GM12878 (cell line): ENCODE measurements around the gene GGNBP2. TPM values are rescaled to one million over a fixed set of nuclear protein-coding genes. Genes with fewer than 3 reads are reported as not detected.

Experiments used
- BRCA1 ChIP-seq: IDR thresholded peaks from 2 replicates; pipeline ENCODE4 v1.6.1; 2011; ENCODE audit warnings: low read depth, low read length, improper control_type of control experiment
- CBFB ChIP-seq: IDR thresholded peaks from 2 replicates; pipeline ENCODE4 v1.6.1; 2016; ENCODE audit warnings: antibody characterized with exemption, low read depth
- CBX5 ChIP-seq: sonication (generic); IDR thresholded peaks from 2 replicates; pipeline ENCODE4 v1.6.1; 2016; ENCODE audit warnings: low read depth, moderate library complexity, mild to moderate bottlenecking, inconsistent platforms
- EED ChIP-seq: sonication (generic); IDR thresholded peaks from 2 replicates; pipeline ENCODE4 v1.6.1; 2016; ENCODE audit warnings: antibody characterized with exemption, low read depth
- EGR1 ChIP-seq, 2 experiments: IDR thresholded peaks; 1 replicate in 1 of 2; 2 replicates in 1 of 2; pipeline ENCODE4 v1.6.1; 2011 to 2012; ENCODE audit warnings: low read depth in 2 of 2, low read length in 2 of 2, borderline replicate concordance in 1 of 2, mild to moderate bottlenecking in 1 of 2, moderate library complexity in 1 of 2
- EP300 ChIP-seq, 2 experiments: fragments of 150-350 bp in 1 of 2; IDR thresholded peaks; 2 replicates each; pipeline ENCODE4 v1.6.1; 2011 to 2012; ENCODE audit warnings: low read depth in 2 of 2, low read length in 2 of 2, borderline replicate concordance in 1 of 2, improper control_type of control experiment in 1 of 2, inconsistent platforms in 1 of 2; ENCODE audit not compliant: control insufficient read depth in 1 of 2
- GATAD2B ChIP-seq: fragments of 450-650 bp; conservative IDR thresholded peaks from 2 replicates; pipeline ENCODE4 v1.6.1; 2017; ENCODE audit warnings: low read depth, mild to moderate bottlenecking, moderate library complexity
- IRF4 ChIP-seq: IDR thresholded peaks from 2 replicates; pipeline ENCODE4 v1.6.1; 2011; ENCODE audit warnings: low read depth, low read length
- MTA3 ChIP-seq: IDR thresholded peaks from 2 replicates; pipeline ENCODE4 v1.6.1; 2012; ENCODE audit warnings: low read length, inconsistent platforms, borderline replicate concordance
- MYB ChIP-seq: fragments of 150-350 bp; IDR thresholded peaks from 2 replicates; pipeline ENCODE4 v1.6.1; 2014; ENCODE audit warnings: mild to moderate bottlenecking, low read depth, low read length, borderline replicate concordance
- RBBP5 ChIP-seq: fragments of 200-600 bp; sonication (generic); conservative IDR thresholded peaks from 2 replicates; pipeline ENCODE4 v1.6.1; 2016
- RCOR1 ChIP-seq: conservative IDR thresholded peaks from 2 replicates; pipeline ENCODE4 v1.6.1; 2012; ENCODE audit warnings: low read depth, low read length, improper control_type of control experiment
- TCF3 ChIP-seq: IDR thresholded peaks from 2 replicates; pipeline ENCODE4 v1.6.1; 2012; ENCODE audit warnings: low read depth, mild to moderate bottlenecking, low read length, borderline replicate concordance; ENCODE audit not compliant: insufficient read depth
- ZNF217 ChIP-seq: fragments of 450-650 bp; IDR thresholded peaks from 2 replicates; pipeline ENCODE4 v1.6.1; 2017; ENCODE audit warnings: antibody characterized with exemption, mild to moderate bottlenecking
- ZNF384 ChIP-seq: IDR thresholded peaks from 2 replicates; pipeline ENCODE4 v1.6.1; 2012; ENCODE audit warnings: low read depth, mild to moderate bottlenecking, low read length, improper control_type of control experiment, borderline replicate concordance
- polyA plus RNA-seq, 11 experiments: library from polyadenylated mRNA; depleted of rRNA in 4 of 11; unstranded in 6 of 11; stranded (reverse) in 5 of 11; fragments of >200 nt; fragmentation: Nextera tagmentation in 4 of 11; fragmentation: Illumina TruSeq in 1 of 11; extraction: Ambion mirVana in 4 of 11; extraction: Trizol in 1 of 11; gene quantifications; 1 replicate in 1 of 11; 2 replicates in 10 of 11; pipeline versions ENCODE4 v1.2.1 to v1.2.3, GENCODE V29; 2011 to 2016; ENCODE audit warnings: inconsistent platforms in 2 of 11, missing spikeins in 2 of 11, low read depth in 1 of 11
- total RNA-seq, 4 experiments: library from RNA; depleted of rRNA in 3 of 4; stranded (reverse); fragments of >200 nt in 3 of 4; fragmentation: Illumina TruSeq in 1 of 4; extraction: Trizol in 1 of 4; gene quantifications; 2 replicates each; pipeline versions ENCODE4 v1.2.1 to v1.2.3, GENCODE V29; 2013 to 2021
- TF ChIP-seq, protein P1 (sequence below): fragments of 450-650 bp; IDR thresholded peaks from 2 replicates; pipeline ENCODE4 v1.6.1; 2018; ENCODE audit warnings: borderline replicate concordance, mild to moderate bottlenecking; ENCODE audit not compliant: partially characterized antibody
- TF ChIP-seq, protein P2 (sequence below): IDR thresholded peaks from 2 replicates; pipeline ENCODE4 v1.6.1; 2011; ENCODE audit warnings: borderline replicate concordance, low read depth, mild to moderate bottlenecking, moderate library complexity, low read length; ENCODE audit not compliant: insufficient read depth, poor library complexity, severe bottlenecking
- TF ChIP-seq, protein P3 (sequence below): fragments of 450-650 bp; IDR thresholded peaks from 2 replicates; pipeline ENCODE4 v1.6.1; 2016; ENCODE audit warnings: mild to moderate bottlenecking
- TF ChIP-seq, protein P4 (sequence below): IDR thresholded peaks from 2 replicates; pipeline ENCODE4 v1.6.1; 2012; ENCODE audit warnings: mild to moderate bottlenecking, low read depth, low read length

The GGNBP2 gene
- total and polyA plus RNA-seq, 10 of the 15 experiments (the other 5 are each of a cell fraction or from before 2014, with no cell fraction given), result 36.3 to 82.0 (median 50.0) TPM

DNA sequence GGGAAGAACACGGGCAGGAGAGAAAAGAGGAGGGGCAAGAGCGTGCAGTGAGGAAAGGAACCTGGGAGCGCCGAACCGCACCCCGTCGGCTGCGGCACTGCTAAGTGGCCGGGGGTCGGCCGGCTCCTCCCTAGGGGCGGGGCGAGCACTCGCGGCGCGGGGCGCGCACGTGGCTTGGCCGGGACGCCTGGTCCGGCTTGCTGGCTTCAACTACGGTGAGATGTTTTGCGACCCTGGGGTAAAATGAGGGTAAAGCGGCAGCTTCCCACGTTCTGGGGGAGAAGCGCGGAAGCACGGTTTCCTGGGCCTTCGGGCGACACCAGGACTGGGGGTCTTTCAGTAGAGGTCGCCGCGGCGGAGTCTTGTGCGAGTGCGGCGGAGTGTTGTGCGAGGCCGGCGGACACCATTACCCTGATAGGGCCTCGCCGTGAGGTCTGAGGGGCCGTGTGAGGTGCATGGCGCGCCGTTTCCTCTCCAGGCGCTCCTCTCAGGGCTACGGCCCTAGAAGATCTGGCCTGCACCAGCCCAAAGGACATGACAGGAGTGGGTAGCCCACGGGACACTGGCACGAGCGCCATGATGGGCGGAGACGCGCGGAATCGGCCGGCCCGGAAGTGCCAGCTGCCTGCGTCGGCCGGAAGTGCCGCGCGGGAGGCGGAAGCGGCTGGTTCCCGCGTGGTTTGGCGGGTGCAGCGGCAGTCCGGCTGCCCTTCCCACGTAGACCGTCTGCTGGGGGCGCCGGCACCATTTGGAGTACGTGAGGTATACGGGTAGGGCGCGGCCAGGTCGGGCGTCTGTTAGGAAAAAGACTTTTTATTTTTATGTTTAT, 9.7 kb upstream of the GGNBP2 start, which contains the start of the genes MYO19 and PIGW (continued):
- TF ChIP-seq, protein P1, sequence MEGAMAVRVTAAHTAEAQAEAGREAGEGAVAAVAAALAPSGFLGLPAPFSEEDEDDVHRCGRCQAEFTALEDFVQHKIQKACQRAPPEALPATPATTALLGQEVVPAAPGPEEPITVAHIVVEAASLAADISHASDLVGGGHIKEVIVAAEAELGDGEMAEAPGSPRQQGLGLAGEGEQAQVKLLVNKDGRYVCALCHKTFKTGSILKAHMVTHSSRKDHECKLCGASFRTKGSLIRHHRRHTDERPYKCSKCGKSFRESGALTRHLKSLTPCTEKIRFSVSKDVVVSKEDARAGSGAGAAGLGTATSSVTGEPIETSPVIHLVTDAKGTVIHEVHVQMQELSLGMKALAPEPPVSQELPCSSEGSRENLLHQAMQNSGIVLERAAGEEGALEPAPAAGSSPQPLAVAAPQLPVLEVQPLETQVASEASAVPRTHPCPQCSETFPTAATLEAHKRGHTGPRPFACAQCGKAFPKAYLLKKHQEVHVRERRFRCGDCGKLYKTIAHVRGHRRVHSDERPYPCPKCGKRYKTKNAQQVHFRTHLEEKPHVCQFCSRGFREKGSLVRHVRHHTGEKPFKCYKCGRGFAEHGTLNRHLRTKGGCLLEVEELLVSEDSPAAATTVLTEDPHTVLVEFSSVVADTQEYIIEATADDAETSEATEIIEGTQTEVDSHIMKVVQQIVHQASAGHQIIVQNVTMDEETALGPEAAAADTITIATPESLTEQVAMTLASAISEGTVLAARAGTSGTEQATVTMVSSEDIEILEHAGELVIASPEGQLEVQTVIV, result peak; percentile 90
- TF ChIP-seq BRCA1 (peak; percentile 84), GATAD2B (peak; percentile 97), TCF3 (peak; percentile 88), ZNF217 (no peak), RBBP5 (no peak), CBX5 (peak; percentile 41; the same call in 1 of the 2 replicates), ZNF384 (no peak), MYB (no peak), EGR1 (IDR thresholded peaks at IDR 0.05; ENCODE audit: borderline replicate concordance in 1 of 2, low read depth in 2 of 2, low read length in 2 of 2) (peak in 1 of 2 experiments; percentile 35; a peak in 1 of 3 replicates), EED (no peak), RCOR1 (no peak), MTA3 (no peak; the same call in 1 of the 2 replicates), CBFB (peak; percentile 75; the same call in 1 of the 2 replicates), IRF4 (no peak), EP300 (IDR thresholded peaks at IDR 0.05; ENCODE audit: borderline replicate concordance in 1 of 2, control insufficient read depth in 1 of 2, low read depth in 2 of 2, low read length in 2 of 2) (no peak)
- TF ChIP-seq, protein P2, sequence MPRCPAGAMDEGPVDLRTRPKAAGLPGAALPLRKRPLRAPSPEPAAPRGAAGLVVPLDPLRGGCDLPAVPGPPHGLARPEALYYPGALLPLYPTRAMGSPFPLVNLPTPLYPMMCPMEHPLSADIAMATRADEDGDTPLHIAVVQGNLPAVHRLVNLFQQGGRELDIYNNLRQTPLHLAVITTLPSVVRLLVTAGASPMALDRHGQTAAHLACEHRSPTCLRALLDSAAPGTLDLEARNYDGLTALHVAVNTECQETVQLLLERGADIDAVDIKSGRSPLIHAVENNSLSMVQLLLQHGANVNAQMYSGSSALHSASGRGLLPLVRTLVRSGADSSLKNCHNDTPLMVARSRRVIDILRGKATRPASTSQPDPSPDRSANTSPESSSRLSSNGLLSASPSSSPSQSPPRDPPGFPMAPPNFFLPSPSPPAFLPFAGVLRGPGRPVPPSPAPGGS, result peak; percentile 27
- TF ChIP-seq, protein P3, sequence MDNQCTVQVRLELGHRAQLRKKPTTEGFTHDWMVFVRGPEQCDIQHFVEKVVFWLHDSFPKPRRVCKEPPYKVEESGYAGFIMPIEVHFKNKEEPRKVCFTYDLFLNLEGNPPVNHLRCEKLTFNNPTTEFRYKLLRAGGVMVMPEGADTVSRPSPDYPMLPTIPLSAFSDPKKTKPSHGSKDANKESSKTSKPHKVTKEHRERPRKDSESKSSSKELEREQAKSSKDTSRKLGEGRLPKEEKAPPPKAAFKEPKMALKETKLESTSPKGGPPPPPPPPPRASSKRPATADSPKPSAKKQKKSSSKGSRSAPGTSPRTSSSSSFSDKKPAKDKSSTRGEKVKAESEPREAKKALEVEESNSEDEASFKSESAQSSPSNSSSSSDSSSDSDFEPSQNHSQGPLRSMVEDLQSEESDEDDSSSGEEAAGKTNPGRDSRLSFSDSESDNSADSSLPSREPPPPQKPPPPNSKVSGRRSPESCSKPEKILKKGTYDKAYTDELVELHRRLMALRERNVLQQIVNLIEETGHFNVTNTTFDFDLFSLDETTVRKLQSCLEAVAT, result no peak
- TF ChIP-seq, protein P4, sequence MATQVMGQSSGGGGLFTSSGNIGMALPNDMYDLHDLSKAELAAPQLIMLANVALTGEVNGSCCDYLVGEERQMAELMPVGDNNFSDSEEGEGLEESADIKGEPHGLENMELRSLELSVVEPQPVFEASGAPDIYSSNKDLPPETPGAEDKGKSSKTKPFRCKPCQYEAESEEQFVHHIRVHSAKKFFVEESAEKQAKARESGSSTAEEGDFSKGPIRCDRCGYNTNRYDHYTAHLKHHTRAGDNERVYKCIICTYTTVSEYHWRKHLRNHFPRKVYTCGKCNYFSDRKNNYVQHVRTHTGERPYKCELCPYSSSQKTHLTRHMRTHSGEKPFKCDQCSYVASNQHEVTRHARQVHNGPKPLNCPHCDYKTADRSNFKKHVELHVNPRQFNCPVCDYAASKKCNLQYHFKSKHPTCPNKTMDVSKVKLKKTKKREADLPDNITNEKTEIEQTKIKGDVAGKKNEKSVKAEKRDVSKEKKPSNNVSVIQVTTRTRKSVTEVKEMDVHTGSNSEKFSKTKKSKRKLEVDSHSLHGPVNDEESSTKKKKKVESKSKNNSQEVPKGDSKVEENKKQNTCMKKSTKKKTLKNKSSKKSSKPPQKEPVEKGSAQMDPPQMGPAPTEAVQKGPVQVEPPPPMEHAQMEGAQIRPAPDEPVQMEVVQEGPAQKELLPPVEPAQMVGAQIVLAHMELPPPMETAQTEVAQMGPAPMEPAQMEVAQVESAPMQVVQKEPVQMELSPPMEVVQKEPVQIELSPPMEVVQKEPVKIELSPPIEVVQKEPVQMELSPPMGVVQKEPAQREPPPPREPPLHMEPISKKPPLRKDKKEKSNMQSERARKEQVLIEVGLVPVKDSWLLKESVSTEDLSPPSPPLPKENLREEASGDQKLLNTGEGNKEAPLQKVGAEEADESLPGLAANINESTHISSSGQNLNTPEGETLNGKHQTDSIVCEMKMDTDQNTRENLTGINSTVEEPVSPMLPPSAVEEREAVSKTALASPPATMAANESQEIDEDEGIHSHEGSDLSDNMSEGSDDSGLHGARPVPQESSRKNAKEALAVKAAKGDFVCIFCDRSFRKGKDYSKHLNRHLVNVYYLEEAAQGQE, result peak; percentile 26
